ENCODE results near the gene ADAM10. TPM values are rescaled to one million over a fixed set of nuclear protein-coding genes. Genes with fewer than 3 reads are reported as not detected.

The ADAM10 gene
- total RNA-seq, 1 experiment from 2014 or later = 159 TPM

DNA sequence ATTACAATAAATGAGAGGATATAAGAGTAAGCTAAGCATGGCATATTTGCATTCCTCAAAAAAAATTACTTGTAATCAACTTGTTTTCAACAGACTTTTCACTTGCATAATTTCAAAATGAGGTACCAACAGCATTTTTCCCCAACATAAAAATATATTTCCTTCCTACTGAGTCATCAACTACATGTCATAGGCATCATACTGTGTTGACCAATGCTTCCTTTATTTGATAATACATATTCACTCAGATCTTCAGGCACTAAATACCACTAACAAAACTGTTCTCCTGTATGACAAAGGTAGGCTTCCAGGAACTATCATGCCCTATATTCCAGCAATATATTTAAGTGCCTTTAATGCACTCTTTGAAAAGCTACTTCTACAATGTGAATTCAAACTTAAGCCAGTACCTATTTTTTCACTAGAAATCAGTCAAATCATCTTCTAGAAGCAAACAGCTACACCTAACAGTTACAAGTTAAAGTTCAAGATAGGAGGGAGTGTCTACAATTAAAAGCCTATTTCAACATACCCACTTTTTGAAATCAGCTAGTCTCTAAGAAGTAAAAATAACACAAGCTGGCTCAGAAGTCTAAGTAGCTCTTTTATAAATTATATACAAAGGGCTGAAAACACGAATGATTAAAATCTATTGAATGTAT, 11.3 kb downstream of the ADAM10 start:
- Histone ChIP-seq H3K9me3 (ENCODE audit: control insufficient read depth, low read depth, low read length) (no peaks in the 10 kb centered on the region), H3K9ac (ENCODE audit: extremely low read depth, insufficient read length, low read length) (no peak overlapping the region), H4K91ac (ENCODE audit: insufficient read length, low read depth, low read length) (no peak overlapping the region), H3K14ac (ENCODE audit: insufficient read depth, low read length) (no peak overlapping the region), H2BK5ac (ENCODE audit: insufficient read length, low read length) (no peak overlapping the region), H3K79me1 (ENCODE audit: insufficient read depth, low read depth, low read length, poor library complexity, severe bottlenecking) (peaks cover 7% of the 10 kb centered on the region), H3K4ac (ENCODE audit: low read depth, low read length) (no peak overlapping the region), H3K79me2 (ENCODE audit: insufficient read depth, low read length) (peaks cover 30% of the 10 kb centered on the region; the same call in 1 of the 2 replicates), H3K27me3 (ENCODE audit: insufficient read depth, low read length) (no peaks in the 10 kb centered on the region), H4K8ac (replicated peaks; ENCODE audit: insufficient read length, low read depth, low read length) (no peak overlapping the region), H3K4me1 (ENCODE audit: insufficient read depth, low read length) (peaks cover 2% of the 10 kb centered on the region; the same call in 1 of the 2 replicates), H3K4me2 (ENCODE audit: insufficient read depth, insufficient read length, low read length) (no peak overlapping the region), H3K23ac (ENCODE audit: insufficient read length, low read depth, low read length) (no peak overlapping the region), H2BK120ac (ENCODE audit: low read depth, low read length, poor library complexity, severe bottlenecking) (no peak overlapping the region), H2BK15ac (ENCODE audit: low read depth, low read length) (no peak overlapping the region), H2BK12ac (ENCODE audit: insufficient read length, low read depth, low read length) (no peak overlapping the region), H2AFZ (ENCODE audit: low read length) (no peak overlapping the region), H3T11ph (ENCODE audit: low read length) (no peak overlapping the region), H4K5ac (ENCODE audit: insufficient read length, low read depth, low read length) (no peak overlapping the region), H3K27ac (ENCODE audit: insufficient read length, low read depth, low read length) (no peak overlapping the region), H3K18ac (ENCODE audit: insufficient read length, low read depth, low read length) (no peak overlapping the region), H3K23me2 (ENCODE audit: insufficient read length, low read depth, low read length, poor library complexity, severe bottlenecking) (no peaks in the 10 kb centered on the region), H2AK5ac (ENCODE audit: insufficient read length, low read length) (no peak overlapping the region), H3K56ac (ENCODE audit: insufficient read length, low read depth, low read length) (no peak overlapping the region), H4K20me1 (ENCODE audit: control insufficient read depth, insufficient read depth, insufficient read length) (no peaks in the 10 kb centered on the region), H2BK20ac (ENCODE audit: low read depth, low read length, poor library complexity, severe bottlenecking) (no peak overlapping the region)
- TF ChIP-seq, protein P1, sequence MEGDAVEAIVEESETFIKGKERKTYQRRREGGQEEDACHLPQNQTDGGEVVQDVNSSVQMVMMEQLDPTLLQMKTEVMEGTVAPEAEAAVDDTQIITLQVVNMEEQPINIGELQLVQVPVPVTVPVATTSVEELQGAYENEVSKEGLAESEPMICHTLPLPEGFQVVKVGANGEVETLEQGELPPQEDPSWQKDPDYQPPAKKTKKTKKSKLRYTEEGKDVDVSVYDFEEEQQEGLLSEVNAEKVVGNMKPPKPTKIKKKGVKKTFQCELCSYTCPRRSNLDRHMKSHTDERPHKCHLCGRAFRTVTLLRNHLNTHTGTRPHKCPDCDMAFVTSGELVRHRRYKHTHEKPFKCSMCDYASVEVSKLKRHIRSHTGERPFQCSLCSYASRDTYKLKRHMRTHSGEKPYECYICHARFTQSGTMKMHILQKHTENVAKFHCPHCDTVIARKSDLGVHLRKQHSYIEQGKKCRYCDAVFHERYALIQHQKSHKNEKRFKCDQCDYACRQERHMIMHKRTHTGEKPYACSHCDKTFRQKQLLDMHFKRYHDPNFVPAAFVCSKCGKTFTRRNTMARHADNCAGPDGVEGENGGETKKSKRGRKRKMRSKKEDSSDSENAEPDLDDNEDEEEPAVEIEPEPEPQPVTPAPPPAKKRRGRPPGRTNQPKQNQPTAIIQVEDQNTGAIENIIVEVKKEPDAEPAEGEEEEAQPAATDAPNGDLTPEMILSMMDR (conservative IDR thresholded peaks at IDR 0.05) = no peak
- DNase-seq = no peak
- Mint-ChIP-seq H3K27ac (0 out of 7 replicates have a peak overlapping the region, but pooled peaks of 1 of the 3 experiments have one; percentile 68), H3K9me3 (no peaks in the 10 kb centered on the region), H3K4me1 (peaks cover 40 to 42% of the 10 kb centered on the region in 2 experiments), H3K36me3 (ENCODE audit: insufficient read depth in 1 of 3, low read depth in 3 of 3) (no peaks in the 10 kb centered on the region), H3K27me3 (ENCODE audit: low read depth) (no peaks in the 10 kb centered on the region), H3K4me3 (no peak overlapping the region)
- WGBS (ENCODE audit: extremely low coverage, insufficient read length, low lambda C conversion rate) = no CpG with 5 or more reads among the region's 1 CpG

All from H9 (cell line).